ENCODE data around the gene TGFBR3L.
A peak's percentile ranks its signal among the peaks of the same experiment; 100 is the strongest.

Gene TGFBR3L

DNA sequence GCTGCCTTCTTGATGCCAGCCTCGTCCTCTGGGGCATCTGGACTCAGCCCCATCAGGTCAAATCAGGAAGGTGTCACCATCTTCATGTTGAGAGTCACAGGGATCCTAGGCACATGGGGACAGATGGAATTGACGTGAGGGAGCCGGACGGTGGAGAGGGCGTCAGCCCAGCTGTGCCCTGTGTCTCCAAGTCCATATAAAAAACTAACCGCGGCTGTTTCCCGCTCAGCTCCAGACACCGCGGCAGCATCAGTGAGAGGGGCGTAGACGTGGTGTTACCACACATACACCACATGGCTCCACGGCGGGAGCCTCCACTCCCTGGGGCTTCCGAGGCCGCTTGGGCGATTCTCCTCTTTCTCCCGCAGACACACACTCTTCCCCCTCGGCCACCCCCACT lies 34.8 kb upstream of the TGFBR3L start:
- DNase-seq (ENCODE audit: low spot score): no peak

DNA sequence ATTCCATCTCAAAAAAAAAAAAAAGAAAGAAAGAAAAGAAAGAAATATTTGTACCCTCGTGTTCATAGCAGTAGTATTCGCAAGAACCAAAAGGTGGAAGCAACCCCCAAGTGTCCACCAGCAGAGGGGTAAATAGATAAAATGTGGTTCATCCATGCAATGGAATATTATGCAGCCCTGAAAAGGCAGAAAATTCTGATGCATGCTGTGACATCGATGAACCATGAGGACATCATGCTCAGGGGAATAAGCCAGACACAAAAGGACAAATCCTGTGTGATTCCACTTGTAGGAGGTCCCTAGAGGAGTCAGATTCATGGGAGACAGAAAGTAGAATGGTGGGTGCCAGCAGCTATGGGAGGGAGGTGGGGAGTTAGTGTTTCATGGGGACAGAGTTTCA lies 32.7 kb upstream of the TGFBR3L start:
- no peak for DNase-seq (ENCODE audit: low spot score)

- DNase-seq (ENCODE audit: low spot score): no peak
Observed at GRCh38 chr19:7883105-7883504, 31.5 kb upstream of the TGFBR3L start.

DNA sequence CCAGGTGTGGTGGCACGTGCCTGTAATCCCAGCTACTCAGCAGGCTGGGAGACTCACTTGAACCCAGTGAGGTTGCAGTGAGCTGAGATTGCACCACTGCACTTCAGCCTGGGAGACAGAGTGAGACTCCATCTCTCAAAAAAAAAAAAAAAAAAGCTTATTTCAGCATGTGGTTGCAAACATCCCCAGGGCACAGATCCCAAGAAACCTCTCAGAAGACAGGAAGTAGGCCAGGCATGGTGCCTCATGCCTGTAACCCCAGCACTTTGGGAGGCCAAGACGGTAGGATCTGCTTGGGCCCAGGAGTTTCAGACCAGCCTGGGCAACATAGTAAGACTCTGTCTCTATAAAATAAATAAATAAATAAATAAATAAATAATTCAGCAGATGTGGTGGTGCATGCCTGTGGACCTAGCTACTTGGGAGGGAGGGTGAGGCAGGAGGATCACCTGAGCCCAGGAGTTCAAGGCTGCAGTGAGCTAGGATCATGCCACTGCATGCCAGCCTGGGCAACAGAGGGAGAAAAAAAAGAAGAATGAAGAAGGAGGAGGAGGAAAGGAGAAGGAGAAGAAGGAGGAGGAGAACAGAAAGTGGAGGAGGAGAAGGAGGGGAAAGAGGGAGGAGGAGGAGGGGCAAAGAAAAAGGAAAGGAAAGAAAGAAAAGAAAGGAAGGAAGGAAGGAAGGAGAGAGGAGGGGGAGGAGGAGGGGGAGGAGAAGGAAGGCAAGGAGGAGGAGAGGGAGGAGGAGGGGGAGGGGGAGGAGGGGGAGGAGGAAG lies 30.6 kb upstream of the TGFBR3L start:
- no peak for DNase-seq (ENCODE audit: low spot score)

DNA sequence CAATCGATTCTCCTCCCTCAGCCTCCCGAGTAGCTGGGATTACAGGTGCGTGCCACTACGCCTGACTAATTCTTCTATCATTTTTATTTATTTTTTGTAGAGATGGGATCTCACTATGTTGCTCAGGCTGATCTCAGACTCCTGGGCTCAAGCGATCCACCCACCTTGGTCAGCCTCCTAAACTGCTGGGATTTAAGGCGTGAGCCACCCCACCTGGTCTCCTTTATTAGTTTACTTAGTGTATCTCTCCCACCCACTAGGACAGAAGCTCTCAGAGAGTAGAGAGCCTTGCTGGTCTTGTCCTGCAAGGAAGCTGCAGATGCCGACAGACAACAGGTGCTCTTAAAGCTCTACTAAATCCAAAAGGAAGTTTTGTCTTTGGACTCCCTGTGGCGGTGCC lies 28.8 kb upstream of the TGFBR3L start:
- no peak for DNase-seq (ENCODE audit: low spot score)

DNA sequence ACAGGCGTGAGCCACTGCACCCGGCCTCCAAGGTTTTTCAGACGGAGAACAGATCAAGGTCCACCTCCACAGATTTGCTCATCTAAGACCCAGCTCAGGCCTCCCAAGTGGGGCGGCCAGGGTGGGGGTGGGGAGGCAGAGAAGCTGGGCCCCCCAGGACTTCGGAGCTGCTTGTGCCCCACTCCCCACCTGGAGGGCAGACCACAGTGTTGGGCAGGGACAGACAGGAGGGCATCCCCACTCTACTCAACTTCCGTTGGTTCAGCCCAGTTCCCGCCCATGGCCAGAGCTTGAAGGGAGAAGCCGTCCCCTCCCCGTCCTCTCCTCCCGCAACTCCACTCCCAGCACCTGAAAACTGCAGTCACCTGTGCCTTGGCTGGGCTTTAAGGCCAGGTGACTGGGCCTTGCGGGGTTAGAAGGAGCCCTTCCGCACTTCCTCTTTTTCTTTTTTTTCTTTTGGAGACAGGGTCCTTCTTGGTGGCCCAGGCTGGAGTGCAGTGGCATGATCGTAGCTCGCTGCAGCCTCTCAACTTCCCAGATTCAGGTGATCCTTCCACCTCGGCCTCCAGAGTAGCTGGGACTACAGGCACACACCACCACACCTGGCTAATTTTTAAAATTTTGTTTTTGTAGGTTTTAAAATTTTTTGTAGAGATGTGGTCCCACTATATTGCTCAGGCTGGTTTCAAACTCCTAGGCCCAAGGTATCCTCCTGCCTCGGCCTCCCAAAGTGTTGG lies 27.1 kb upstream of the TGFBR3L start:
- no peak for DNase-seq (ENCODE audit: low spot score)

DNA sequence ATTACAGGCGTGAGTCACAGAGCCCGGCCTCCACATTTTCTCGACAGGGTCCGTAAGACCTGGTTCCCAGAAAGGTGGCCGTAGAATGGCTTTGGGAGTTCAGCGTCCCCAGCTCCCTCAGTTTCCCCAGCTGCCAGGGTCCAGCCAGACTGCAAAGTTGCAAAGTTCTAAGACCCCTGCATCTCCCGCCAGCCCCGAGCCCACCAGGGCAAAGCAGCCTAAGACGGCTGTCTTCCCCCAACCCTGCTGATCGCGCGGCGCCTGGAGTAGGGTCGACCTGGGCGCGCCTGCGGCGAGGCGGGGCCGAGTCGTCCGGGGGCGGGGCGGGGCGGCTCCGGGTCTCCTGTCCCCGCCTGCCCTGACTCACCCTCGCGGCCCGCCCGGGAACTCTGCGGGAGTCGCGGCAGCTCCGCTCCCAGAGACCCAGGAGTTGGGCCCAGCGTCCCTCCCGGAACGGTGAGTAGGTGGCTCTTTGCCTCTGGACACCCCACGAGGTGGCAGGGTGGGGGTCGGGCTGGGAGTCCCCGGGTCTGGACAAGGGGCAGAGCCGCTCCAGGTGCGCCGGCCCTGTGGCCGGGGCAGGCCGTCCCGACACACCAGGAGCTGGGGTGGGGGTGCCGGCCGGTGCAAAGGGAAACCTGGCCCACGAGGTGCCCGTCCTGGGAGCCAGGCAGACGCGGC lies 26.3 kb upstream of the TGFBR3L start, which contains the start of gene LRRC8E:
LRRC8E (plus strand) TSS at position 366 of the 681 bp plus-strand sequence. CDS start 7,094 bp downstream, outside the sequence.
- peak; percentile 85 for DNase-seq (ENCODE audit: low spot score)

- no peak for DNase-seq (ENCODE audit: low spot score)
Observed at GRCh38 chr19:7888826-7889217, 25.8 kb upstream of the TGFBR3L start.

GRCh38 chr19:7893362-7894101 lies 21.1 kb upstream of the TGFBR3L start:
- DNase-seq (ENCODE audit: low spot score): peak; percentile 55

DNA sequence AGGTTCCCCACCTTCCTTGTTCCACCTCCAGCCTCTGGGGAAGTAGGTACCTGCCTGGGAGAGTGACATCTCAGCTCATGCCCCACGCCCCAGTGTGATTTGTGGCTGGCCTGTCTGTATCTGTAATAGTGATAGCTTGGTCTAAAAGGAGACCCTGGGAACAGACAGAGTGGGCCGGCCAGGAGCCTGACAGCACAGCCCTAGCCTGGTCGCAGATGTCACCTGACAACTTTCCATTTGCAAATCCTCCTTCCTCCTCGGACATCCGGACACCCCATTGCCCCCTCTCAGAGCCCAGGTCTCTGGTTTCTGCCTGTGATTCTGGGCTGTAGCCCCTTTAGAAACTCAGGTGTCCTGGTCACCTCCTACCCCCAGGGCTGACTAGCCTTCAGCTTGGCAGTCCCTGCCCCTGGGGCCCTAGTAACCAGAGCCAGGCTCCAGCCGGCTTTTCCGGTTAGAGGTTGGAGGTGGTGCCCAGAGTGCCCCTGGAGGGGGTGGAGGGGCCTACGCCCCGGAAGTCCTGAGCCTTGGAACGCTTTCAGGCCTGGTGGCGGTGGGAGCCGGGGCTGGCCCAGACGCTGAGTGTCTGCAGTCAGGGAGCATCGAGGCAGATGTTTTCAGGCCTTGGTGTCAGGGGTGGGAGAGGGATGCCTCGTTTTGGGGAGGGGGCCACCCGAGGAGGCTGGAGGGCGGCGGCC lies 19.9 kb upstream of the TGFBR3L start:
- DNase-seq (ENCODE audit: low spot score): peak; percentile 39

DNA sequence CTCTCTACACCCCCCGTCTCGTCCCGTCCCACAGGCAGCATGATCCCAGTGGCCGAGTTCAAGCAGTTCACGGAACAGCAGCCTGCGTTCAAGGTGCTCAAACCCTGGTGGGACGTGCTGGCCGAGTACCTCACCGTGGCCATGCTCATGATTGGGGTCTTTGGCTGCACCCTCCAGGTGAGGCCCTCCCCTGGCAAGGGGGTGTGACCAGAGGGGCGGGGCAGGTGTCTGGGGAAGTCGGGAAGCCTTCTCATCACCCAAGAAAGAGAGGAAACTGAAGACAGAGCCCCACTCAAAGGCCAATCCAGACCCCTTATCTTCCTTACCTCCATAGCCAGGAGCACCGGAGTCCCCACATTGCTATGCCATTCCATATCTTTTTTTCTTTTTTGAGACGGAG lies 19.1 kb upstream of the TGFBR3L start:
- DNase-seq (ENCODE audit: low spot score): no peak

- DNase-seq (ENCODE audit: low spot score): no peak
Observed at GRCh38 chr19:7897292-7897691, 17.3 kb upstream of the TGFBR3L start.

DNA sequence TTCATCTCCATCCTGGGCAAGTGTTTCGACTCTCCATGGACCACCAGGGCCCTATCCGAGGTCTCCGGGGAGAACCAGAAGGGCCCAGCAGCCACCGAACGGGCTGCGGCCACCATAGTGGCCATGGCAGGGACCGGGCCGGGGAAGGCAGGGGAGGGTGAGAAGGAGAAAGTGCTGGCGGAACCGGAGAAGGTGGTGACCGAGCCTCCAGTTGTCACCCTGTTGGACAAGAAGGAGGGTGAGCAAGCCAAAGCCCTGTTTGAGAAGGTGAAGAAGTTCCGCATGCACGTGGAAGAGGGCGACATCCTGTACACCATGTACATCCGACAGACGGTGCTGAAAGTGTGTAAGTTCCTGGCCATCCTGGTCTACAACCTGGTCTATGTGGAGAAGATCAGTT lies 15.7 kb upstream of the TGFBR3L start:
- DNase-seq (ENCODE audit: low spot score): no peak

DNA sequence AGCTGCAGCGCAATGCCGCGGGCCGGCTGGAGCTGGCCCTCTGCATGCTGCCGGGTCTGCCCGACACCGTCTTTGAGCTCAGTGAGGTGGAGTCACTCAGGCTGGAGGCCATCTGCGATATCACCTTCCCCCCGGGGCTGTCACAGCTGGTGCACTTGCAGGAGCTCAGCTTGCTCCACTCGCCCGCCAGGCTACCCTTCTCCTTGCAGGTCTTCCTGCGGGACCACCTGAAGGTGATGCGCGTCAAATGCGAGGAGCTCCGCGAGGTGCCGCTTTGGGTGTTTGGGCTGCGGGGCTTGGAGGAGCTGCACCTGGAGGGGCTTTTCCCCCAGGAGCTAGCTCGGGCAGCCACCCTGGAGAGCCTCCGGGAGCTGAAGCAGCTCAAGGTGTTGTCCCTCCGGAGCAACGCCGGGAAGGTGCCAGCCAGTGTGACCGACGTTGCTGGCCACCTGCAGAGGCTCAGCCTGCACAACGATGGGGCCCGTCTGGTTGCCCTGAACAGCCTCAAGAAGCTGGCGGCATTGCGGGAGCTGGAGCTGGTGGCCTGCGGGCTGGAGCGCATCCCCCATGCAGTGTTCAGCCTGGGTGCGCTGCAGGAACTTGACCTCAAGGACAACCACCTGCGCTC lies 14.8 kb upstream of the TGFBR3L start:
- no peak for DNase-seq (ENCODE audit: low spot score)

DNA sequence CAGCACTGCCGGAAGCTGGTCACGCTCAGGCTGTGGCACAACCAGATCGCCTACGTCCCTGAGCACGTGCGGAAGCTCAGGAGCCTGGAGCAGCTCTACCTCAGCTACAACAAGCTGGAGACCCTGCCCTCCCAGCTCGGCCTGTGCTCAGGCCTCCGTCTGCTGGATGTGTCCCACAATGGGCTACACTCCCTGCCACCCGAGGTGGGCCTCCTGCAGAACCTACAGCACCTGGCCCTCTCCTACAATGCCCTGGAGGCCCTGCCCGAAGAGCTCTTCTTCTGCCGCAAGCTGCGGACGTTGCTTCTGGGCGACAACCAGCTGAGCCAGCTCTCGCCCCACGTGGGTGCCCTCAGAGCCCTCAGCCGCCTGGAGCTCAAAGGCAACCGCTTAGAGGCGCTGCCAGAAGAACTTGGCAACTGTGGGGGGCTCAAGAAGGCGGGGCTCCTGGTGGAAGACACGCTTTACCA lies 14.2 kb upstream of the TGFBR3L start:
- no peak for DNase-seq (ENCODE audit: low spot score)

- DNase-seq (ENCODE audit: low spot score): no peak
Observed at GRCh38 chr19:7900931-7901330, 13.7 kb upstream of the TGFBR3L start.

- DNase-seq (ENCODE audit: low spot score): no peak
Observed at GRCh38 chr19:7901337-7901736, 13.3 kb upstream of the TGFBR3L start.

- no peak for DNase-seq (ENCODE audit: low spot score)
Observed at GRCh38 chr19:7902796-7903243, 11.8 kb upstream of the TGFBR3L start.

DNA sequence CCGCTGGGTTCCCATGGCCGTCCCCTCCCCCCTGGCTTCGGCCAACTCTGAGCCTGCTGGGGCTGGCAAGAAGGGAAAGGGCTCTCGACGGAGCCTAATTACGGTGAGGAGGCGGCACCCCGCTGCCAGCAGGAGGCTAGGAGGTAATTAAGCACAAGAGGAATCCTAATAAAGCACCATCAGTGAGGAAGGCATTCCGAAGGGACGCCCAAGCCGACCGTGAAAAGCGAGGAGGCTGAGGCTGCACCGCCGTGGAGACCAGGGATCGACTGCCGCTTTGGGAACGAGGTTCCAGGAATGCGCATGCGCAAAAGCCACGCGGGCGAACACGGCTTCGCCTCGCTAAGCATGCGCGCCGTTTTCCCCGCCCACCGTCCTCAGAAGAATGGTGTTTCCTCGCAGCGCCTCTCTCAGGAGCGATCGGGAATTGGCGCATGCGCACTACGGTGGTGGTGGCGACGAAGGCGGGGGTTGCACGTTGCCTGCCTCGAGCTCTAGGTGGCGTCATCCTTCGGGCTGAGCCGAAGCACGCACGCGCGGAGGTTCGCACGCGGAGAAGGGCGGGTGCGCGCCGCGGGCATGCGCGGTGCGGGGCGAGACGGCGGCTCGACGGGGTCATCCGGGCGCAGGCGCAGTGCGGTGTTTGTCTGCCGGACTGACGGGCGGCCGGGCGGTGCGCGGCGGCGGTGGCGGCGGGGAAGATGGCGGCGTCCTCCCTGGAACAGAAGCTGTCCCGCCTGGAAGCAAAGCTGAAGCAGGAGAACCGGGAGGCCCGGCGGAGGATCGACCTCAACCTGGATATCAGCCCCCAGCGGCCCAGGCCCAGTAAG lies 11.2 kb upstream of the TGFBR3L start, which contains the start of gene MAP2K7:
MAP2K7 (plus strand) TSS at position 634 of the 830 bp plus-strand sequence; CDS start at position 702, 68 bp downstream.
- DNase-seq (ENCODE audit: low spot score): peak; percentile 99

Measured in kidney tubule cell (primary cell).